Fibroblast of lung (primary cell): ENCODE results near the gene JAZF1. TPM values are rescaled to one million over a fixed set of nuclear protein-coding genes. Genes with fewer than 3 reads are reported as not detected.

Experiments used
- DNase-seq, 2 donors: peaks; one replicate each; pipeline versions ENCODE4 v3.0.0 to v3.0.0-alpha.2; 2010; ENCODE audit warnings: low read depth in 2 of 2
- H2AFZ ChIP-seq: 2 replicates; pipeline ENCODE4 v1.5.1; 2012; ENCODE audit warnings: low read length, control low read depth, inconsistent platforms
- H3K27ac ChIP-seq: 2 replicates; pipeline ENCODE4 v1.5.1; 2011; ENCODE audit warnings: low read length, control low read depth; ENCODE audit not compliant: insufficient read depth
- H3K27me3 ChIP-seq: 2 replicates; pipeline ENCODE4 v1.5.1; 2011; ENCODE audit warnings: mild to moderate bottlenecking, low read length; ENCODE audit not compliant: control insufficient read depth, insufficient read depth
- H3K36me3 ChIP-seq: 2 replicates; pipeline ENCODE4 v1.5.1; 2011; ENCODE audit warnings: low read length; ENCODE audit not compliant: control insufficient read depth, insufficient read depth
- H3K4me1 ChIP-seq: 2 replicates; pipeline ENCODE4 v1.5.1; 2011; ENCODE audit warnings: low read length; ENCODE audit not compliant: control insufficient read depth, insufficient read depth; ENCODE audit errors: extremely low read depth
- H3K4me2 ChIP-seq: 2 replicates; pipeline ENCODE4 v1.5.1; 2011; ENCODE audit warnings: low read length, control low read depth; ENCODE audit not compliant: insufficient read depth; ENCODE audit errors: extremely low read depth
- H3K4me3 ChIP-seq, 4 experiments: fragments of 200-600 bp in 1 of 4; sonication (generic) in 1 of 4; replicated peaks in 1 of 4; 2 replicates each; pipeline ENCODE4 v1.5.1; 2011 to 2016; ENCODE audit warnings: low read length in 4 of 4, low read depth in 3 of 4, mild to moderate bottlenecking in 3 of 4, control low read depth in 2 of 4, inconsistent platforms in 1 of 4, mixed read lengths in 1 of 4; ENCODE audit not compliant: insufficient read depth in 1 of 4; ENCODE audit errors: control extremely low read depth in 1 of 4
- H3K79me2 ChIP-seq: 2 replicates; pipeline ENCODE4 v1.5.1; 2012; ENCODE audit warnings: mild to moderate bottlenecking, low read length, inconsistent platforms; ENCODE audit not compliant: control insufficient read depth, insufficient read depth
- H3K9ac ChIP-seq: 2 replicates; pipeline ENCODE4 v1.5.1; 2011; ENCODE audit warnings: mild to moderate bottlenecking, low read length, control low read depth; ENCODE audit not compliant: insufficient read depth
- H3K9me3 ChIP-seq: 2 replicates; pipeline ENCODE4 v1.5.1; 2012; ENCODE audit warnings: low read depth, low read length; ENCODE audit not compliant: control insufficient read depth, insufficient read depth
- H4K20me1 ChIP-seq: 2 replicates; pipeline ENCODE4 v1.5.1; 2011; ENCODE audit warnings: low read length; ENCODE audit not compliant: control insufficient read depth, insufficient read depth; ENCODE audit errors: extremely low read depth
- EZH2 ChIP-seq: IDR thresholded peaks from 2 replicates; pipeline ENCODE4 v1.5.1; 2012; ENCODE audit warnings: low read length, control low read depth, mild to moderate bottlenecking; ENCODE audit errors: missing control alignments
- polyA plus RNA-seq, 2 donors: library from polyadenylated mRNA; depleted of rRNA in 1 of 2; stranded (reverse) in 1 of 2; unstranded in 1 of 2; fragments of >200 nt; gene quantifications; 2 replicates each; pipeline ENCODE4 v1.2.1, GENCODE V29; 2011 to 2012; ENCODE audit warnings: missing spikeins in 1 of 2
- total RNA-seq: library from RNA; depleted of rRNA; stranded (reverse); fragments of >200 nt; gene quantifications from 2 replicates; pipeline ENCODE4 v1.2.1, GENCODE V29; 2014
- TF ChIP-seq, protein P1 (sequence below), 2 donors: IDR thresholded peaks in 1 of 2; conservative IDR thresholded peaks in 1 of 2; 1 replicate in 1 of 2; 2 replicates in 1 of 2; pipeline ENCODE4 v1.5.1; 2011 to 2012; ENCODE audit warnings: low read length in 2 of 2, control low read depth in 1 of 2, inconsistent platforms in 1 of 2, low read depth in 1 of 2, mild to moderate bottlenecking in 1 of 2

JAZF1 gene
- total and polyA plus RNA-seq, 2 donors (not counting 1 experiment from before 2014, with no cell fraction given): 9.1 to 9.3 TPM

DNA sequence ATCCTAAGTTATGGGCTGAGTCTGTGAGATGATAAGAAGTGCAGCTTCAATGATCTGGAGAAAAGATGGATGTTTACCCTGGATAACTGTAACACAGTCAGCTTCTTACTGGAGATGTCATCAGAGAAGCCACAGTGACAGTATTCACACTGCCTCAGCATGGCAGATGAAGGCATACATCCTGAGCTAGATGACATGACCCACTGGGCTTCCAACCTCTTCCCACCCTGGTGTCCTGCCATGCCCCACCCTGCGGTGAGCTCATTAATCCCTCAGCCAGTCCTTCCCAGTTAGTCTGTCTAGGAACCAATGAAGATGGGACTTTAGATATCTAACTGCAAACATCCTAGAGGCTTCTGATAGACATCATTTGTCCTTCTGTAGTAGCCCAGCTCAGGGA, 226.8 kb downstream of the JAZF1 start:
- no peak for TF ChIP-seq EZH2
- TF ChIP-seq, protein P1, sequence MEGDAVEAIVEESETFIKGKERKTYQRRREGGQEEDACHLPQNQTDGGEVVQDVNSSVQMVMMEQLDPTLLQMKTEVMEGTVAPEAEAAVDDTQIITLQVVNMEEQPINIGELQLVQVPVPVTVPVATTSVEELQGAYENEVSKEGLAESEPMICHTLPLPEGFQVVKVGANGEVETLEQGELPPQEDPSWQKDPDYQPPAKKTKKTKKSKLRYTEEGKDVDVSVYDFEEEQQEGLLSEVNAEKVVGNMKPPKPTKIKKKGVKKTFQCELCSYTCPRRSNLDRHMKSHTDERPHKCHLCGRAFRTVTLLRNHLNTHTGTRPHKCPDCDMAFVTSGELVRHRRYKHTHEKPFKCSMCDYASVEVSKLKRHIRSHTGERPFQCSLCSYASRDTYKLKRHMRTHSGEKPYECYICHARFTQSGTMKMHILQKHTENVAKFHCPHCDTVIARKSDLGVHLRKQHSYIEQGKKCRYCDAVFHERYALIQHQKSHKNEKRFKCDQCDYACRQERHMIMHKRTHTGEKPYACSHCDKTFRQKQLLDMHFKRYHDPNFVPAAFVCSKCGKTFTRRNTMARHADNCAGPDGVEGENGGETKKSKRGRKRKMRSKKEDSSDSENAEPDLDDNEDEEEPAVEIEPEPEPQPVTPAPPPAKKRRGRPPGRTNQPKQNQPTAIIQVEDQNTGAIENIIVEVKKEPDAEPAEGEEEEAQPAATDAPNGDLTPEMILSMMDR (conservative IDR thresholded peaks at IDR 0.05 in 1 of 2, IDR thresholded peaks at IDR 0.05 in 1 of 2; ENCODE audit: low read depth in 1 of 2, low read length in 2 of 2): no peak
- no peak overlapping the region for H3K27ac ChIP-seq
- no peak overlapping the region for H3K4me2 ChIP-seq
- H3K9me3 ChIP-seq: no peaks in the 10 kb centered on the region
- H3K79me2 ChIP-seq: no peaks in the 10 kb centered on the region
- no peaks in the 10 kb centered on the region for H3K27me3 ChIP-seq
- no peak overlapping the region for H3K9ac ChIP-seq
- no peak for DNase-seq
- no peak overlapping the region for H3K4me3 ChIP-seq
- H3K4me1 ChIP-seq: no peaks in the 10 kb centered on the region
- H2AFZ ChIP-seq: no peak overlapping the region
- H4K20me1 ChIP-seq: no peaks in the 10 kb centered on the region
- H3K36me3 ChIP-seq: no peaks in the 10 kb centered on the region

DNA sequence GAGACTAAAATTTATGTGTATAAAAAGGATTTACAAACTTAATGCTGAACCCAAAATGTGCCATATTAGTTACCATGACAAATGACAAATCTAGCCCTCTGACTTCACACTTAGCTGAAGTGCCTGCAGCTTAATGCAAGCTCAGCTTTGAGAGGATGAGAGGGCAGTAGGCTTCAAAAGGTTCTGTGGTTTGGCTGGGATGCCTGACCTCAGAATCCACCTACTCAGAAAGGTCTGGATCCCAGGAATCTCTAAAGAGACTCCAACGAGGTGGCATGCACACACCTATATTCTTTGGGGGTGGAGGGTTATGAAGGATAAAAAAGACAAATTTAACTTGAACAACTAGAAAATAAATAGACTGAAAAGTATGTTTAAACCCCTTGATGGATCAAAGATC, 227.2 kb downstream of the JAZF1 start:
- H3K79me2 ChIP-seq: no peaks in the 10 kb centered on the region
- H3K4me2 ChIP-seq: no peak overlapping the region
- no peak for TF ChIP-seq EZH2
- H3K27ac ChIP-seq: no peak overlapping the region
- H4K20me1 ChIP-seq: no peaks in the 10 kb centered on the region
- no peaks in the 10 kb centered on the region for H3K36me3 ChIP-seq
- no peak overlapping the region for H3K4me3 ChIP-seq
- peak in 1 of 2 donors; percentile 45 for DNase-seq
- no peaks in the 10 kb centered on the region for H3K27me3 ChIP-seq
- no peaks in the 10 kb centered on the region for H3K9me3 ChIP-seq
- H2AFZ ChIP-seq: no peak overlapping the region
- H3K9ac ChIP-seq: no peak overlapping the region
- no peaks in the 10 kb centered on the region for H3K4me1 ChIP-seq

DNA sequence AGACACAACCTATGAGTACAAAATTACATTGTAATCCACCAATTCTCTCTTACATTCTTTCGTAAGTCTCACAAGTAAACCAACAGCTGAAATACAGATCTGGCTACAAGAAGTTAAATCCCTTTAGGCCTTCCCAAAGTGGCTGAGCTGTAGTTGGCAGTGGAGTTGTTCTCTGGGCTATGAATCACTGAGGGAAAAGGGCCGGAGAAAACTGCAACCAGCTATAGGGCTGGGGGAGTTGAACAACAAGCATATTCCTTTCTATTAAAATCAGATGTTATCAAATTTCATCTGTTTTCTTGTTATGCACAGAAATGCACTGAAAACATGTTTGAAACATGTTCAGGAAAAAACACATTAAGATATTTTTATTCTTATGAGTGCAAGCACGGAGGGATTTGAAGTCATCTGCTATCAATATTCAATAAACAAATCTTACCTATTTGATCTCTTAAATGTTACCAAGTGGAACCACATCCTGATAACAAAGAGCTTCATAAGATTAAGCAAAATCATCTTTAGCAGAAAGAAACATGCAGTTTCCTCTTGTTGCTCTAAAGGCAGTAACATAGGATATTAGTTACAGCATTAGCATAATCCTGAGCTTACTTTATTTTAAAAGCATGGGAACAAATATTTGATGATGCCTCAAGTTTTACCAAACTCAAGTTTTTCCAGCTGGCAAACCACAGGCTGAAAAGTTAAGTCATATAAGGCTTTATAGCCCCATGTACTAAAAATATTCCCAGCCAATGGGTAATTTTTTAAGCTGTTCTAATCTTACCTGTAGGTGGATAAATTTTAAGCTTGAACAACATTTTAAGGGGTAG, 227.9 kb downstream of the JAZF1 start:
- no peaks in the 10 kb centered on the region for H3K4me1 ChIP-seq
- H3K27ac ChIP-seq: no peak overlapping the region
- no peaks in the 10 kb centered on the region for H3K27me3 ChIP-seq
- no peak overlapping the region for H3K9ac ChIP-seq
- TF ChIP-seq EZH2: no peak
- TF ChIP-seq, protein P1 (conservative IDR thresholded peaks at IDR 0.05 in 1 of 2, IDR thresholded peaks at IDR 0.05 in 1 of 2; ENCODE audit: low read depth in 1 of 2, low read length in 2 of 2): no peak
- H3K79me2 ChIP-seq: no peaks in the 10 kb centered on the region
- peak; percentile 44 to 52 for DNase-seq
- no peaks in the 10 kb centered on the region for H4K20me1 ChIP-seq
- no peak overlapping the region for H3K4me2 ChIP-seq
- H2AFZ ChIP-seq: no peak overlapping the region
- no peak overlapping the region for H3K4me3 ChIP-seq
- H3K36me3 ChIP-seq: no peaks in the 10 kb centered on the region
- no peaks in the 10 kb centered on the region for H3K9me3 ChIP-seq
